ENCODE results near the gene ACSM3.

DNA sequence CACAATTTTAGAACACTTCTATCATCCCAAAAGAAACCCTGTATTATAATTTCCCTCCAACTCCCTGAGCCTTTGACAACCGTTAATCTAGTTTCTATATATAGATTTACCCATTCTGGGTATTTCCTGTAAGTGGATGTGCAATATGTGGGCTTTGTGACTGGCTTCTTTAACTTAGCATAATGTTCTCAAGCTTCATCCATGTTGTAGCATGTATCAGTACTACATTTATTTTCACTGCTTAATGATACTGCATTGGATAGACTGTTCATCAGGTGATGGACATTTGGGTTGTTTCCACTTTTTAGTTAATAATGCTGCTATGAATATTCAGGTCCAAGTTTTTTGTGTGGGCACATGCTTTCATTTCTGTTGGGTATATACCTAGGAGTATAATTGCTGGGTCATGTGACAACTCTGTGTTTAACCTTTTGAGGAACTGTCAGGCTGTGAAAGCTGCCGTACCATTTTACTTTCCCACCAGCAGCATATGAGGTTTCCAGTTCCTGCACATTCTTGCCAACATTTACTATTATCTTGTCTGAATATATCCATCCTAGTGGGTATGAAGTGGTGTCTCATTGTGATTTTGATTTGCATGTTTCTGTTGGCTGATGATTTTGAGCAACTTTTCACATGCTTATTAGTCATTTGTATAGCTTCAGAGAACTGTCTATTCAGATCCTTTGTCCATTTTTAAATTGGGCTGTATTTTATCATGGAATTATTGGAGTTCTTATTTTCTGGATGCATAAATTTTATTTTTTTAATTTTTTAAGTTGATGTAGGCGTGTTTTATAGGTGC, 58.9 kb downstream of the ACSM3 start:
- TF ChIP-seq, protein P1, sequence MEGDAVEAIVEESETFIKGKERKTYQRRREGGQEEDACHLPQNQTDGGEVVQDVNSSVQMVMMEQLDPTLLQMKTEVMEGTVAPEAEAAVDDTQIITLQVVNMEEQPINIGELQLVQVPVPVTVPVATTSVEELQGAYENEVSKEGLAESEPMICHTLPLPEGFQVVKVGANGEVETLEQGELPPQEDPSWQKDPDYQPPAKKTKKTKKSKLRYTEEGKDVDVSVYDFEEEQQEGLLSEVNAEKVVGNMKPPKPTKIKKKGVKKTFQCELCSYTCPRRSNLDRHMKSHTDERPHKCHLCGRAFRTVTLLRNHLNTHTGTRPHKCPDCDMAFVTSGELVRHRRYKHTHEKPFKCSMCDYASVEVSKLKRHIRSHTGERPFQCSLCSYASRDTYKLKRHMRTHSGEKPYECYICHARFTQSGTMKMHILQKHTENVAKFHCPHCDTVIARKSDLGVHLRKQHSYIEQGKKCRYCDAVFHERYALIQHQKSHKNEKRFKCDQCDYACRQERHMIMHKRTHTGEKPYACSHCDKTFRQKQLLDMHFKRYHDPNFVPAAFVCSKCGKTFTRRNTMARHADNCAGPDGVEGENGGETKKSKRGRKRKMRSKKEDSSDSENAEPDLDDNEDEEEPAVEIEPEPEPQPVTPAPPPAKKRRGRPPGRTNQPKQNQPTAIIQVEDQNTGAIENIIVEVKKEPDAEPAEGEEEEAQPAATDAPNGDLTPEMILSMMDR (IDR thresholded peaks at IDR 0.05) = no peak
- TF ChIP-seq POLR2A (IDR thresholded peaks at IDR 0.05) = no peak
